Measurements from ENCODE around the gene CDR2. TPM values are rescaled to one million over a fixed set of nuclear protein-coding genes. Genes with fewer than 3 reads are reported as not detected.
A peak's percentile ranks its signal among the peaks of the same experiment; 100 is the strongest.

Gene CDR2
- total and polyA plus RNA-seq, 2 of the 13 experiments (the other 11 are each of a cell fraction or from before 2014, with no cell fraction given) = 59.0 to 78.9 TPM

DNA sequence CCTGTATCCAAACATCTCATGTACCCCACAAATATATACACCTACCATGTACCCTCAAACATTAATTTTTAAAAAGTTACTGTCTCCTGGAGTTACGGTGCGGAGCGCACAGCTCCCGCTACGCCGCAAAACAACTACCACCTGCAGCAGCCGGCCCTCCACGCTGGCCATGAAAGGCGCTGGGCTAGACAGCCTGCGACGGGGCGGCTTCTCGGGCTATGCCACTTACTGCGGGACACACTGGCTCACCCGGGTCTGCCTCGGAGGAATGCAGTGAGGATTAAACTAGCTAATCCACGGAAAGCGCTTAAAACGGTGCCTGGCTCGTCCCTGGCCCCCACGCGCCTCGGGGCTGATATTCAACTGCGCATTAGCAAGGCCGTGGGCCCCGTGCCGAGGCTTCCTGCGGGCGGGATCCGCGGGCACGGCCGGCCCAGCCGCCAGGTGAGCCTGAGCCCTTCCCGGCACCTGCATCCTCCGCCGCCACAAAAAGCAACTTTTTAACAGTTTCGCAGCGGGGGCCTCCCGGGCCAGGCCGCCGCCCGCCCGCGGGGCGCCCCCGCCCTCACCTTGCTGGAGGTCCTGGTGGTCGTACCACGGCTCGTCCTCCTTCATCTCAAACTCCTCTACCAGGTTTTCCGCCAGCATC, 633 bp downstream of the CDR2 start (continued):
- TF ChIP-seq, protein P1, sequence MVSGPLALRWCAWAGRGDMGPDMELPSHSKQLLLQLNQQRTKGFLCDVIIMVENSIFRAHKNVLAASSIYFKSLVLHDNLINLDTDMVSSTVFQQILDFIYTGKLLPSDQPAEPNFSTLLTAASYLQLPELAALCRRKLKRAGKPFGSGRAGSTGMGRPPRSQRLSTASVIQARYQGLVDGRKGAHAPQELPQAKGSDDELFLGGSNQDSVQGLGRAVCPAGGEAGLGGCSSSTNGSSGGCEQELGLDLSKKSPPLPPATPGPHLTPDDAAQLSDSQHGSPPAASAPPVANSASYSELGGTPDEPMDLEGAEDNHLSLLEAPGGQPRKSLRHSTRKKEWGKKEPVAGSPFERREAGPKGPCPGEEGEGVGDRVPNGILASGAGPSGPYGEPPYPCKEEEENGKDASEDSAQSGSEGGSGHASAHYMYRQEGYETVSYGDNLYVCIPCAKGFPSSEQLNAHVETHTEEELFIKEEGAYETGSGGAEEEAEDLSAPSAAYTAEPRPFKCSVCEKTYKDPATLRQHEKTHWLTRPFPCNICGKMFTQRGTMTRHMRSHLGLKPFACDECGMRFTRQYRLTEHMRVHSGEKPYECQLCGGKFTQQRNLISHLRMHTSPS (CRISPR knock-in tag; IDR thresholded peaks at IDR 0.05; ENCODE audit: low read depth) = 0 out of 2 replicates have a peak, but pooled peaks have one; percentile 41
- TF ChIP-seq HMG20A (CRISPR knock-in tag; IDR thresholded peaks at IDR 0.05; ENCODE audit: borderline replicate concordance) (no peak), CEBPG (CRISPR knock-in tag; IDR thresholded peaks at IDR 0.05) (no peak), SP5 (CRISPR knock-in tag; IDR thresholded peaks at IDR 0.05; ENCODE audit: borderline replicate concordance, low read depth) (no peak), ZFYVE20 (CRISPR knock-in tag; IDR thresholded peaks at IDR 0.05; ENCODE audit: borderline replicate concordance, low read depth) (no peak; the same call in 1 of the 2 replicates), ZNF839 (CRISPR knock-in tag; IDR thresholded peaks at IDR 0.05; ENCODE audit: borderline replicate concordance) (0 out of 2 replicates have a peak, but pooled peaks have one; percentile 54), ZNF510 (CRISPR knock-in tag; IDR thresholded peaks at IDR 0.05; ENCODE audit: low read depth) (0 out of 2 replicates have a peak, but pooled peaks have one; percentile 23), ZNF616 (CRISPR knock-in tag; IDR thresholded peaks at IDR 0.05; ENCODE audit: low read depth) (no peak), ZNF12 (CRISPR knock-in tag; IDR thresholded peaks at IDR 0.05) (peak; percentile 38; the same call in 1 of the 2 replicates), THAP11 (CRISPR knock-in tag; IDR thresholded peaks at IDR 0.05) (no peak), CBX2 (IDR thresholded peaks at IDR 0.05; ENCODE audit: low read depth, low read length) (no peak), CBX2 (CRISPR knock-in tag; IDR thresholded peaks at IDR 0.05; ENCODE audit: low read depth) (no peak), ZNF253 (CRISPR knock-in tag; IDR thresholded peaks at IDR 0.05; ENCODE audit: borderline replicate concordance) (peak; percentile 22; the same call in 1 of the 2 replicates)
- TF ChIP-seq, protein P2, sequence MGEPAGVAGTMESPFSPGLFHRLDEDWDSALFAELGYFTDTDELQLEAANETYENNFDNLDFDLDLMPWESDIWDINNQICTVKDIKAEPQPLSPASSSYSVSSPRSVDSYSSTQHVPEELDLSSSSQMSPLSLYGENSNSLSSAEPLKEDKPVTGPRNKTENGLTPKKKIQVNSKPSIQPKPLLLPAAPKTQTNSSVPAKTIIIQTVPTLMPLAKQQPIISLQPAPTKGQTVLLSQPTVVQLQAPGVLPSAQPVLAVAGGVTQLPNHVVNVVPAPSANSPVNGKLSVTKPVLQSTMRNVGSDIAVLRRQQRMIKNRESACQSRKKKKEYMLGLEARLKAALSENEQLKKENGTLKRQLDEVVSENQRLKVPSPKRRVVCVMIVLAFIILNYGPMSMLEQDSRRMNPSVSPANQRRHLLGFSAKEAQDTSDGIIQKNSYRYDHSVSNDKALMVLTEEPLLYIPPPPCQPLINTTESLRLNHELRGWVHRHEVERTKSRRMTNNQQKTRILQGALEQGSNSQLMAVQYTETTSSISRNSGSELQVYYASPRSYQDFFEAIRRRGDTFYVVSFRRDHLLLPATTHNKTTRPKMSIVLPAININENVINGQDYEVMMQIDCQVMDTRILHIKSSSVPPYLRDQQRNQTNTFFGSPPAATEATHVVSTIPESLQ (CRISPR knock-in tag; conservative IDR thresholded peaks at IDR 0.05) = no peak
- TF ChIP-seq, protein P3, sequence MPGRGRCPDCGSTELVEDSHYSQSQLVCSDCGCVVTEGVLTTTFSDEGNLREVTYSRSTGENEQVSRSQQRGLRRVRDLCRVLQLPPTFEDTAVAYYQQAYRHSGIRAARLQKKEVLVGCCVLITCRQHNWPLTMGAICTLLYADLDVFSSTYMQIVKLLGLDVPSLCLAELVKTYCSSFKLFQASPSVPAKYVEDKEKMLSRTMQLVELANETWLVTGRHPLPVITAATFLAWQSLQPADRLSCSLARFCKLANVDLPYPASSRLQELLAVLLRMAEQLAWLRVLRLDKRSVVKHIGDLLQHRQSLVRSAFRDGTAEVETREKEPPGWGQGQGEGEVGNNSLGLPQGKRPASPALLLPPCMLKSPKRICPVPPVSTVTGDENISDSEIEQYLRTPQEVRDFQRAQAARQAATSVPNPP (CRISPR knock-in tag; IDR thresholded peaks at IDR 0.05) = no peak
- TF ChIP-seq, protein P4, sequence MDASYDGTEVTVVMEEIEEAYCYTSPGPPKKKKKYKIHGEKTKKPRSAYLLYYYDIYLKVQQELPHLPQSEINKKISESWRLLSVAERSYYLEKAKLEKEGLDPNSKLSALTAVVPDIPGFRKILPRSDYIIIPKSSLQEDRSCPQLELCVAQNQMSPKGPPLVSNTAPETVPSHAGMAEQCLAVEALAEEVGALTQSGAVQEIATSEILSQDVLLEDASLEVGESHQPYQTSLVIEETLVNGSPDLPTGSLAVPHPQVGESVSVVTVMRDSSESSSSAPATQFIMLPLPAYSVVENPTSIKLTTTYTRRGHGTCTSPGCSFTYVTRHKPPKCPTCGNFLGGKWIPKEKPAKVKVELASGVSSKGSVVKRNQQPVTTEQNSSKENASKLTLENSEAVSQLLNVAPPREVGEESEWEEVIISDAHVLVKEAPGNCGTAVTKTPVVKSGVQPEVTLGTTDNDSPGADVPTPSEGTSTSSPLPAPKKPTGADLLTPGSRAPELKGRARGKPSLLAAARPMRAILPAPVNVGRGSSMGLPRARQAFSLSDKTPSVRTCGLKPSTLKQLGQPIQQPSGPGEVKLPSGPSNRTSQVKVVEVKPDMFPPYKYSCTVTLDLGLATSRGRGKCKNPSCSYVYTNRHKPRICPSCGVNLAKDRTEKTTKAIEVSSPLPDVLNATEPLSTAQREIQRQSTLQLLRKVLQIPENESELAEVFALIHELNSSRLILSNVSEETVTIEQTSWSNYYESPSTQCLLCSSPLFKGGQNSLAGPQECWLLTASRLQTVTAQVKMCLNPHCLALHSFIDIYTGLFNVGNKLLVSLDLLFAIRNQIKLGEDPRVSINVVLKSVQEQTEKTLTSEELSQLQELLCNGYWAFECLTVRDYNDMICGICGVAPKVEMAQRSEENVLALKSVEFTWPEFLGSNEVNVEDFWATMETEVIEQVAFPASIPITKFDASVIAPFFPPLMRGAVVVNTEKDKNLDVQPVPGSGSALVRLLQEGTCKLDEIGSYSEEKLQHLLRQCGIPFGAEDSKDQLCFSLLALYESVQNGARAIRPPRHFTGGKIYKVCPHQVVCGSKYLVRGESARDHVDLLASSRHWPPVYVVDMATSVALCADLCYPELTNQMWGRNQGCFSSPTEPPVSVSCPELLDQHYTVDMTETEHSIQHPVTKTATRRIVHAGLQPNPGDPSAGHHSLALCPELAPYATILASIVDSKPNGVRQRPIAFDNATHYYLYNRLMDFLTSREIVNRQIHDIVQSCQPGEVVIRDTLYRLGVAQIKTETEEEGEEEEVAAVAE (CRISPR knock-in tag; IDR thresholded peaks at IDR 0.05; ENCODE audit: borderline replicate concordance) = no peak
- TF ChIP-seq, protein P5, sequence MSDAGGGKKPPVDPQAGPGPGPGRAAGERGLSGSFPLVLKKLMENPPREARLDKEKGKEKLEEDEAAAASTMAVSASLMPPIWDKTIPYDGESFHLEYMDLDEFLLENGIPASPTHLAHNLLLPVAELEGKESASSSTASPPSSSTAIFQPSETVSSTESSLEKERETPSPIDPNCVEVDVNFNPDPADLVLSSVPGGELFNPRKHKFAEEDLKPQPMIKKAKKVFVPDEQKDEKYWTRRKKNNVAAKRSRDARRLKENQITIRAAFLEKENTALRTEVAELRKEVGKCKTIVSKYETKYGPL (CRISPR knock-in tag; IDR thresholded peaks at IDR 0.05) = no peak

All from HepG2 (cell line).